HL-60 (cell line): ENCODE measurements around the gene SAPCD2.

Experiments
- DNase-seq, 2 experiments: peaks; one replicate each; pipeline ENCODE4 v3.0.0-alpha.2; 2010 to 2020; ENCODE audit warnings: low read depth in 1 of 2, low spot score in 1 of 2
- H3K27ac ChIP-seq: fragments of 250-450 bp; sonication (Bioruptor Pico); replicated peaks from 2 replicates; pipeline ENCODE4 v1.5.1; 2020; ENCODE audit warnings: mild to moderate bottlenecking, moderate library complexity
- H3K27me3 ChIP-seq: fragments of 250-450 bp; sonication (Bioruptor Pico); 2 replicates; pipeline ENCODE4 v1.5.1; 2021; ENCODE audit warnings: mild to moderate bottlenecking, moderate library complexity; ENCODE audit not compliant: insufficient read depth, poor library complexity, severe bottlenecking
- H3K4me3 ChIP-seq: replicated peaks from 2 replicates; pipeline ENCODE4 v1.5.1; 2011; ENCODE audit warnings: mild to moderate bottlenecking, control low read depth, low read length; ENCODE audit not compliant: insufficient read depth
- GABPA ChIP-seq: IDR thresholded peaks from 2 replicates; pipeline ENCODE4 v1.6.1; 2012; ENCODE audit warnings: low read depth
- POLR2AphosphoS5 ChIP-seq: IDR thresholded peaks from 2 replicates; pipeline ENCODE4 v1.6.1; 2012; ENCODE audit warnings: low read depth
- SPI1 ChIP-seq: IDR thresholded peaks from 2 replicates; pipeline ENCODE4 v1.6.1; 2012; ENCODE audit warnings: low read depth, mild to moderate bottlenecking, borderline replicate concordance
- TF ChIP-seq, protein P1 (sequence below): IDR thresholded peaks from one replicate; pipeline ENCODE4 v1.5.1; 2011; ENCODE audit warnings: low read length, control low read depth, inconsistent platforms; ENCODE audit not compliant: insufficient read depth
- TF ChIP-seq, protein P2 (sequence below): IDR thresholded peaks from 2 replicates; pipeline ENCODE4 v1.6.1; 2012; ENCODE audit warnings: low read depth; ENCODE audit not compliant: insufficient replicate concordance

Gene SAPCD2

DNA sequence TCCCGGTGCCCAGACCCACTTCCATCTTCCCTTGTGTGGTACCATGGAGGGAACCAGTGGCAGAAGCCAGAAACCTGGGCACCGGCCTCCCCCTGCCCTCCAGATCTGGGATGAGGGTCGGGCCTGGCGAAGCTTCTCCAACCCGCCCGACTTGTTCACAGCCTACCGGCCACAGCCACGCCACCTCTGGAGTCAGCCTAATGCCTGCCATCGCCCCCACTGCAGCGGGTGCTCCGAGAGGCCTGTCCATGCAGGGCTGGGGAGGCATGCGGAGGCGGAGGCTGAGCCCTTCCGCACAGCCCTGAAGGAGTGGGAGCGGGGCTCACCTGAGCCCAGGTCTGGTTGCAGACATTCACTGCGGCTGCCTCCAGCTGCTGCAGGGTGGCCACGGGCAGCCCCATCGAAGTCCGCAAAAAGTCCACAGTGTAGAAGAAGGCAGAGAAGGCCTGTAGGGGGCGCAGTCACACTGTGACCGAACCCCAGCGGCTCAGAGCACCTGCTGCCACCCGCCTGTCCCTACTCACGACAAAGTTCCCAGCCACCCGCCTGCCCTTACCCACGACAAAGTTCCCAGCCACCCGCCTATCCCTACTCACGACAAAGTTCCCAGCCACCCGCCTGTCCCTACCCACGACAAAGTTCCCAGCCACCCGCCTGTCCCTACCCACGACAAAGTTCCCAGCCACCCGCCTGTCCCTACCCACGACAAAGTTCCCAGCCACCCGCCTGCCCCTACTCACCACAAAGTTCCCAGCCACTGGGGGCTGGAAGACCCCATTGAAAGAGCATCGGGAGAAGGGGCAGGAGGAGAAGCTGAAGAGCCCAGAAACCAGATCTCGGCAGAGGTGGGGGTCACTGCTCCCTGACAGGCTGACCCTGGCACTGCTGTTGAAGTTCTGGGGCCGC lies 20.6 kb downstream of the SAPCD2 start:
- no peak overlapping the region for H3K4me3 ChIP-seq
- H3K27me3 ChIP-seq = peaks cover 56% of the 10 kb centered on the region
- no peak overlapping the region for H3K27ac ChIP-seq
- TF ChIP-seq, protein P1, sequence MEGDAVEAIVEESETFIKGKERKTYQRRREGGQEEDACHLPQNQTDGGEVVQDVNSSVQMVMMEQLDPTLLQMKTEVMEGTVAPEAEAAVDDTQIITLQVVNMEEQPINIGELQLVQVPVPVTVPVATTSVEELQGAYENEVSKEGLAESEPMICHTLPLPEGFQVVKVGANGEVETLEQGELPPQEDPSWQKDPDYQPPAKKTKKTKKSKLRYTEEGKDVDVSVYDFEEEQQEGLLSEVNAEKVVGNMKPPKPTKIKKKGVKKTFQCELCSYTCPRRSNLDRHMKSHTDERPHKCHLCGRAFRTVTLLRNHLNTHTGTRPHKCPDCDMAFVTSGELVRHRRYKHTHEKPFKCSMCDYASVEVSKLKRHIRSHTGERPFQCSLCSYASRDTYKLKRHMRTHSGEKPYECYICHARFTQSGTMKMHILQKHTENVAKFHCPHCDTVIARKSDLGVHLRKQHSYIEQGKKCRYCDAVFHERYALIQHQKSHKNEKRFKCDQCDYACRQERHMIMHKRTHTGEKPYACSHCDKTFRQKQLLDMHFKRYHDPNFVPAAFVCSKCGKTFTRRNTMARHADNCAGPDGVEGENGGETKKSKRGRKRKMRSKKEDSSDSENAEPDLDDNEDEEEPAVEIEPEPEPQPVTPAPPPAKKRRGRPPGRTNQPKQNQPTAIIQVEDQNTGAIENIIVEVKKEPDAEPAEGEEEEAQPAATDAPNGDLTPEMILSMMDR = peak; percentile 35
- TF ChIP-seq, protein P2, sequence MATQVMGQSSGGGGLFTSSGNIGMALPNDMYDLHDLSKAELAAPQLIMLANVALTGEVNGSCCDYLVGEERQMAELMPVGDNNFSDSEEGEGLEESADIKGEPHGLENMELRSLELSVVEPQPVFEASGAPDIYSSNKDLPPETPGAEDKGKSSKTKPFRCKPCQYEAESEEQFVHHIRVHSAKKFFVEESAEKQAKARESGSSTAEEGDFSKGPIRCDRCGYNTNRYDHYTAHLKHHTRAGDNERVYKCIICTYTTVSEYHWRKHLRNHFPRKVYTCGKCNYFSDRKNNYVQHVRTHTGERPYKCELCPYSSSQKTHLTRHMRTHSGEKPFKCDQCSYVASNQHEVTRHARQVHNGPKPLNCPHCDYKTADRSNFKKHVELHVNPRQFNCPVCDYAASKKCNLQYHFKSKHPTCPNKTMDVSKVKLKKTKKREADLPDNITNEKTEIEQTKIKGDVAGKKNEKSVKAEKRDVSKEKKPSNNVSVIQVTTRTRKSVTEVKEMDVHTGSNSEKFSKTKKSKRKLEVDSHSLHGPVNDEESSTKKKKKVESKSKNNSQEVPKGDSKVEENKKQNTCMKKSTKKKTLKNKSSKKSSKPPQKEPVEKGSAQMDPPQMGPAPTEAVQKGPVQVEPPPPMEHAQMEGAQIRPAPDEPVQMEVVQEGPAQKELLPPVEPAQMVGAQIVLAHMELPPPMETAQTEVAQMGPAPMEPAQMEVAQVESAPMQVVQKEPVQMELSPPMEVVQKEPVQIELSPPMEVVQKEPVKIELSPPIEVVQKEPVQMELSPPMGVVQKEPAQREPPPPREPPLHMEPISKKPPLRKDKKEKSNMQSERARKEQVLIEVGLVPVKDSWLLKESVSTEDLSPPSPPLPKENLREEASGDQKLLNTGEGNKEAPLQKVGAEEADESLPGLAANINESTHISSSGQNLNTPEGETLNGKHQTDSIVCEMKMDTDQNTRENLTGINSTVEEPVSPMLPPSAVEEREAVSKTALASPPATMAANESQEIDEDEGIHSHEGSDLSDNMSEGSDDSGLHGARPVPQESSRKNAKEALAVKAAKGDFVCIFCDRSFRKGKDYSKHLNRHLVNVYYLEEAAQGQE = no peak
- no peak for TF ChIP-seq SPI1
- TF ChIP-seq POLR2AphosphoS5 = no peak
- DNase-seq = peak in 1 of 2 experiments; percentile 66

GRCh38 chr9:137048655-137049543 lies 21.5 kb downstream of the SAPCD2 start:
- DNase-seq = no peak
- Histone ChIP-seq H3K27ac (no peak overlapping the region), H3K4me3 (no peak overlapping the region), H3K27me3 (peaks cover 56% of the 10 kb centered on the region)
- TF ChIP-seq POLR2AphosphoS5 (no peak), GABPA (no peak), SPI1 (no peak)
- TF ChIP-seq, protein P2 = no peak
- TF ChIP-seq, protein P1 = no peak

- DNase-seq = peak in 1 of 2 experiments; percentile 81
- H3K27ac ChIP-seq = no peak within 1 kb of the TSS
- peaks cover 42% of the 10 kb centered on the region for H3K27me3 ChIP-seq
- TF ChIP-seq GABPA (no peak), SPI1 (peak; percentile 36; the same call in 1 of the 2 replicates), POLR2AphosphoS5 (no peak)
- TF ChIP-seq, protein P1 = peak; percentile 79
- TF ChIP-seq, protein P2 = peak; percentile 97
- H3K4me3 ChIP-seq = no peak within 1 kb of the TSS; the same call in 1 of the 2 replicates
These were observed 24.1 kb downstream of the SAPCD2 start, which contains the start of gene NPDC1 for GRCh38 chr9:137046088-137046787. TSS of gene NPDC1 (minus strand) at chr9:137046177. CDS start at chr9:137045989, 188 bp downstream.
